ENCODE measurements around the gene MID2.

DNA sequence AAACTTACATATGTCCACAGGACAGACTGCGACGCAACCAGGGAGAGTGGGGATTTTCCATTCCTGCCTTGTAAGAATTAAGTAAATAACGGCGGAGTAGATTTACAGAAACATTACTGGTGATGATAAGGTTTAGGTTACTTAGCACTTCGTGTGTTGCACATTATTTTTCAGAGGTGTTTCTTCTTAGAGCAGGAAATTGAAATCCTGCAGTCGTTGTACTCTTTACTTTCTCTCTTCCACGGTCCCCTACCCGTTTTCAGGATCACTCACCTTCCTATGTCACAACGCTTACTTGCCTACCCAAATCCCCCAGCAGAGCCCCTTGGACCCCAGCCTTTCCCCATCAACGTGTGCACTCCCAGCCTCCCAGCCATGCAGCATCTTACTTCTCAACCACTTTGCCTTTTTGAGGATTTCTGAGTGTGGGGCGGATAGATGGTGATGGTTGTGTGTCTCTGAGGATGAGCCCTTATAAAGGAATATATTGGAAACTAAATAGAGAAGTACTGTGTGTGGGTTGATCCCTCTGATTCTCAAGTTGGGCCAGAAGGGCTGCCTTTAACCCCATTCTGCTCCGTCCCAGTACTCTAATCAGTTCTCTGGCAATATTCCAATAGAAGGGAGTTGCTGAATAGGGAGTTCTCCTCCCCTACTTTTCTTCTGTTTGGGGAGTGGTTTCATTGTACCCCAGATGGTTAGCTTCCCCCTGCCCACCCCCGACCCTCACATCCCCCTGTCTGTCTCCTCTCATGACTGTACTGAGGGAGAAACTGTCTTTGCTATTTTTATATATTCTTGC, 1.6 kb downstream of the MID2 start:
- TF ChIP-seq, protein P1, sequence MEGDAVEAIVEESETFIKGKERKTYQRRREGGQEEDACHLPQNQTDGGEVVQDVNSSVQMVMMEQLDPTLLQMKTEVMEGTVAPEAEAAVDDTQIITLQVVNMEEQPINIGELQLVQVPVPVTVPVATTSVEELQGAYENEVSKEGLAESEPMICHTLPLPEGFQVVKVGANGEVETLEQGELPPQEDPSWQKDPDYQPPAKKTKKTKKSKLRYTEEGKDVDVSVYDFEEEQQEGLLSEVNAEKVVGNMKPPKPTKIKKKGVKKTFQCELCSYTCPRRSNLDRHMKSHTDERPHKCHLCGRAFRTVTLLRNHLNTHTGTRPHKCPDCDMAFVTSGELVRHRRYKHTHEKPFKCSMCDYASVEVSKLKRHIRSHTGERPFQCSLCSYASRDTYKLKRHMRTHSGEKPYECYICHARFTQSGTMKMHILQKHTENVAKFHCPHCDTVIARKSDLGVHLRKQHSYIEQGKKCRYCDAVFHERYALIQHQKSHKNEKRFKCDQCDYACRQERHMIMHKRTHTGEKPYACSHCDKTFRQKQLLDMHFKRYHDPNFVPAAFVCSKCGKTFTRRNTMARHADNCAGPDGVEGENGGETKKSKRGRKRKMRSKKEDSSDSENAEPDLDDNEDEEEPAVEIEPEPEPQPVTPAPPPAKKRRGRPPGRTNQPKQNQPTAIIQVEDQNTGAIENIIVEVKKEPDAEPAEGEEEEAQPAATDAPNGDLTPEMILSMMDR (optimal IDR thresholded peaks at IDR 0.05 in 1 of 3, IDR thresholded peaks at IDR 0.05 in 1 of 3, conservative IDR thresholded peaks at IDR 0.05 in 1 of 3; ENCODE audit: extremely low read depth in 1 of 3, insufficient read depth in 2 of 3, low read length in 3 of 3) = no peak
- TF ChIP-seq EZH2 (IDR thresholded peaks at IDR 0.05; ENCODE audit: low read length) = no peak

Data from keratinocyte (primary cell).